Measurements from ENCODE around the gene ACSL1. TPM values are rescaled to one million over a fixed set of nuclear protein-coding genes. Genes with fewer than 3 reads are reported as not detected.
"Not testable (repeated sequence)": the region's sequence is repeated elsewhere in the genome, so short reads cannot be mapped to it uniquely, and the experiment has no call there.

ACSL1 gene
- total RNA-seq, 1 experiment from 2014 or later, result 42.8 TPM

DNA sequence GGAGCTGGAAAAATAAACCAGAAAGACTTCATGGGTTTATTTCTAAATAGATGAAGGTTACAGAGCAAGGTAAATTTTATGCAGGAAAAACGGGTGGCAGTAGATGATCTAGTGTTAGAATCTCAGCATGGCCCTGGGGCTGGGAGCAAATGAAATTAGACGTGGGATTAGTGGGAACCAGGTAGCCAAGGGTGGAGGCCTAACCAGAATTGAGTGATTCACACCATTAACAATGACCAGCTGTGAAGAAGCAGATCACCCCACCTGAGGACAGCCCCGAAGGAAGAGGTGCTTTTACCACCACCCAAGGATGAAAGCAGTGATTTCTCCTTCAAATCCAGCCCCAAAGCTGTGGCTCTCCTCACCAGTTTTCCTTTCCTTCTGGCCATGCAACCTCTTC, 20.8 kb upstream of the ACSL1 start:
- DNase-seq (ENCODE audit: low read depth), result no peak
- in situ Hi-C loops (cut with HindIII; ENCODE audit: low pct_unique_long_range_greater_than_20kb, low sequenced_read_pairs), result no loop called here

DNA sequence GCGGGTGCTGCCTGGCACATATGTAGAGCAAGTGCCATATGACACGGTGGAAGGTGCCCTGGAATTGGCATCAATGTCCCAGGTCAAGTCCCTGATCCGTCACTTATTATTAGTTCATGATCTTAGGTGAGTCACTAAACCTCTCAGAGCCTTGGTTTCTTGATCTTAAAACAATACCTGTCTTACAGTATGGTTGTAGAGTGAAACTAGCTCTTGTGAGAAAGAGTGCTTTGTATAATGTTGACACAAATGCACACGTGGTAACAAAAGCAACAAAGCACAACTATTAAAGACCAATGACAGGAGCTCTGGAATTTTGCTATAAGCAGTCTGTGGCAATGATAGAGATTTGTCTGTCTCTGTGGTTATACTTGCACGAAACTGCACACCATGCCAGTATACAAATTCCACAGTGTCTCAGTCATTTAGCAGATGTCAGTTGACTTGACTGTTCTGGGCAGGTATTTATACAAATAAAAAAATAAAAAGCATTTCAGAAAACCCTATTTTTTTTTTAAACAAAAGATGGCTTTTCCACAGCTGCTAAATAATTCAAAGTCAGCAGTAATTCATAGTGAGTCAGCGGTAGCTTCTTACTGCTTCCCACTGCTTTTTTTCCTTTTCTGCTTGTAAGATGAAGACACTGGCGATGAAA, 19.7 kb upstream of the ACSL1 start:
- in situ Hi-C loops (cut with HindIII; ENCODE audit: low pct_unique_long_range_greater_than_20kb, low sequenced_read_pairs), result no loop called here
- peak; percentile 86 for DNase-seq (ENCODE audit: low read depth)

DNA sequence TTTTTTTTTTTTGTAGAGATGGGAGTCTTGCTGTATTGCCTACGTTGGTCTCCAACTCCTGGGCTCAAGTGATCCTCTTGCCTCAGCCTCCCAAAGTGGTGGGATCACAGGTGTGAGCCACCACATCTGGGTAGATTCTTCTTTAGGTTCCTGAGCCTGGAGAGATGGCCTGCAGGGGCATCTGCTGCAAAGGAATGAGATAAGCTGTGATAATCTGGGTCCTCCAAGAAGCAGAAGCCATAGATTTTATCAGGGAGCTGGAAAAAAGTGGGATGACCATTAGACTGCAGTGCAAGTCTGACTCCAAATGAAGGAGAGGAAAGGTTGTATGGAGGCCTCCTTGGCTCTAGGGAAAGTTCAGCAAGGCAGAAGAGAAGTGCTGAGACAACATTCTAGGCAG, 19.0 kb upstream of the ACSL1 start:
- in situ Hi-C loops (cut with HindIII; ENCODE audit: low pct_unique_long_range_greater_than_20kb, low sequenced_read_pairs), result no loop called here
- DNase-seq (ENCODE audit: low read depth), result no peak

GRCh38 chr4:184843984-184844554, 18.3 kb upstream of the ACSL1 start:
- in situ Hi-C loops (cut with HindIII; ENCODE audit: low pct_unique_long_range_greater_than_20kb, low sequenced_read_pairs), result no loop called here

GRCh38 chr4:184839075-184839399, 13.3 kb upstream of the ACSL1 start:
- in situ Hi-C loops (cut with HindIII; ENCODE audit: low pct_unique_long_range_greater_than_20kb, low sequenced_read_pairs); DNase-seq (ENCODE audit: low read depth): not testable (repeated sequence)

More at GRCh38 chr4:184843984-184844554, 18.3 kb upstream of the ACSL1 start:
- no peak for DNase-seq (ENCODE audit: low read depth)

DNA sequence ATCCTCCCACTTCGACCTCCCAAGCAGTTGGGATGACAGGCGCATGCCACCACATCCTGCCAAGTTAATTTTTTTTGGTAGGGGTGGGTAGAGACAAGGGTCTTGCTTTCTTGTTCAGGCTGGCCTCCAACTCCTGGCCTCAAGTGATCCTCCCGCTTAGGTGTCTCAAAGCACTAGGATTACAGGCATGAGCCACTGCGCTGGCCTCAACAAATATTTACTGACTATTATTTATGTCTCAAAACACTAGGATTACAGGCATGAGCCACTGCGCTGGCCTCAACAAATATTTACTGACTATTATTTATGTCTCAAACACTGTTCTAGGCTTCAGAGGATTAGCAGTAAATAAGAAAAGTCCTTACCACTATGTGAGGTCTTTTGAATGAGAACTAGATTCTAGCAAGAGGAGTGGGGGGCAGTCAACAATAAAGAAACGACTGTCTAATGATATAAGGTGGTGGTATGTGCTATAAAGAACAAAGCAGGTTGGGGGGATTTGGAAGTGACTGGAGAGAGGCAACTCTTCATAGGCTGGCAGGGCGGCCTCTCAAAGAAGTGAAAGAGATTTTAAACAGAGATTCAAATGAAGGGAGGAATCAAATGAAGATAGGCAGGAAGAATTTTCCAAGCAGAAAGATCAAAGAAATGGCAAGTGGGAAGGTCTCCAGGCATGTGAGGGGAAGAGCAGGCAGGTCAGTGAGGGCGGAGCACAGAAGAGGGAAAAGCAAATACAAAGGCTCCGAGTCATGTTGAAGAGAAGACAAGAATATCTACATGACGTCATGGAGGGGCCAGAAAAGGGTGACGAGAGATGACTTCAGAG, 12.7 kb upstream of the ACSL1 start:
- peak; percentile 34 for DNase-seq (ENCODE audit: low read depth)
- in situ Hi-C loops (cut with HindIII; ENCODE audit: low pct_unique_long_range_greater_than_20kb, low sequenced_read_pairs), result no loop called here

DNA sequence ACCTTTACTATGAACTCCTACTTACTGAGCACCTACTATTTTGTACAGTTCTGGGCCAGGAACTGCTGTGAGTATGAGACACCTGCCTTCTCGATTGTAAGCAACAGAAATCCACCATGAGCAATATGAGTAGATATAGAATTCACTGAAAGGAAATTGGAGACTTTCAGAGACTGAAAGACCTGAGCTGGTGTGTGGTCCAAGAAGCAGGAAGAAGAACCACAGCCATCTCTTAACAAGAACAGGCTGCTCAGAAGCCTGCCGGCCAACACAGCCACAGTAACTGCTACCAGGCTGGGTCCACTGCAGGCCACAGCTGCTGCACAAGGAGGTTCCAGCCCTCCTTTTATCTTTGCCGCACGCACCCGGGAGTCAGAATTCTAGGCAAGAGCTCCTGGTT, 10.8 kb upstream of the ACSL1 start:
- in situ Hi-C loops (cut with HindIII; ENCODE audit: low pct_unique_long_range_greater_than_20kb, low sequenced_read_pairs), result no loop called here
- DNase-seq (ENCODE audit: low read depth), result no peak

DNA sequence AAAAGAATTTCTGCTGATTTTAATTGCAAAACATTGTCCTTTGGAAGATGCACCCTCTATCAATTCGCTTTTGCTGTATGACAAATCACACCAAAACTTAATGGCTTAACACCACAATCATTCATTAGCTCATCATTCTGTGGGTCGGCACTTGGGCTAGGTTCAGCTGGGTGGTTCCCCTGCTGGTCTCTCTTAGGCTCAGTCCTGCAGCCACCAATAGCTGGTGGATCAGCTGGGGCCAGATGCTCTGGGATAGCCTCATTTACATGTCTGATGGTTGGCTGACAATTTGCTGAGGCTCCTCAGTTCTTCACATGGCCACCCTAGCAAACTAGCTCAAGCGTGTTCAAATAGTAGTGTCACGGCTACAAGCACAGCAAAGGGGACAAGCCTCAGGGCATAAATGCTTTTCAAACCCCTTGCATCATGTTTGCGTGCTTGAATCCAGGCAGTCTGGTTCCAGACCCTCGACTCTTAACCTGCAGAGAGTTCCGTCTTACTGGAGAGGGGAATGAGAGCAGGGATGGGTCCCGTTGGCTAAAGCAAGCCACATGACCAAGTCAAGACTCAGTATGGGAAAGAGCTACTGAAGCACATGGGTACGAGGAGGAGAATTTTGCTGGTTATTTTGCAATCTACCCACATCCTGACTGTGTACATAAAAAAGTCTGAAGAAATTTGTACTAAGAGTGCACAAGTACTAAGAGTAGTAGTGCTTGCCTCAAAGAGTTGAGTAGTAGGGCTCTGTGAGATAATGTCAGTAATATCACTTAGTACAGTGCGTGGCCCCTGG, 7.5 kb upstream of the ACSL1 start:
- in situ Hi-C loops (cut with HindIII; ENCODE audit: low pct_unique_long_range_greater_than_20kb, low sequenced_read_pairs), result no loop called here
- no peak for DNase-seq (ENCODE audit: low read depth)

- in situ Hi-C loops (cut with HindIII; ENCODE audit: low pct_unique_long_range_greater_than_20kb, low sequenced_read_pairs), result no loop called here
- DNase-seq (ENCODE audit: low read depth), result no peak
Measured at GRCh38 chr4:184831153-184831552, 5.4 kb upstream of the ACSL1 start.

DNA sequence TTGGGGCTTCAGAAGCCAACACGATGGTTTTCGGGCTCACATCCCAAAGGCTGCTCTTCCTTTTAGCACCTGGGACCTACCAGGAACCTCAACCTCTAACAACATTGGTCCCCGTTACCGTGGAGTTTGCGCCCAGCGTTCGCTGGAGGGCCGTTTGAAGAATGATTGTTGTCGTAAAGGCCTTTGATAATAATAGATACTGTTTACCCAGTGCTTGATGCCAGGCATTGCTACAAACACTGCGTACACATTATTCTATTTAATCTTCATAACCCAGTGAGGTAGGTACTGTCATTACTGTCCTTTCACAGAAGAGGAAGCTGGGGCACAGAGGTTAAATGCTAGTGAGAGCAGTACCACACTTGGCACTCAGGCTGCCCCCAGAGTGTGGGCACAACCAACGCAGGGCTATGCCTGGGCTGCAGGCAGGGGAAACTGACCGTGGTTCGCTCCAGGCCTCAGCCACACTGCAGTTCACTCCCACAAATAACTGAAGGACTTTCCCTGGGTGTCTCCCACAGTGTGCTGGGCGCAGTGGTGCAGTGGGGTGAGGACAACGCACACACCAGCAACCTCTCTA, 1.0 kb upstream of the ACSL1 start:
- no peak for DNase-seq (ENCODE audit: low read depth)
- in situ Hi-C loops (cut with HindIII; ENCODE audit: low pct_unique_long_range_greater_than_20kb, low sequenced_read_pairs), result no loop called here

DNA sequence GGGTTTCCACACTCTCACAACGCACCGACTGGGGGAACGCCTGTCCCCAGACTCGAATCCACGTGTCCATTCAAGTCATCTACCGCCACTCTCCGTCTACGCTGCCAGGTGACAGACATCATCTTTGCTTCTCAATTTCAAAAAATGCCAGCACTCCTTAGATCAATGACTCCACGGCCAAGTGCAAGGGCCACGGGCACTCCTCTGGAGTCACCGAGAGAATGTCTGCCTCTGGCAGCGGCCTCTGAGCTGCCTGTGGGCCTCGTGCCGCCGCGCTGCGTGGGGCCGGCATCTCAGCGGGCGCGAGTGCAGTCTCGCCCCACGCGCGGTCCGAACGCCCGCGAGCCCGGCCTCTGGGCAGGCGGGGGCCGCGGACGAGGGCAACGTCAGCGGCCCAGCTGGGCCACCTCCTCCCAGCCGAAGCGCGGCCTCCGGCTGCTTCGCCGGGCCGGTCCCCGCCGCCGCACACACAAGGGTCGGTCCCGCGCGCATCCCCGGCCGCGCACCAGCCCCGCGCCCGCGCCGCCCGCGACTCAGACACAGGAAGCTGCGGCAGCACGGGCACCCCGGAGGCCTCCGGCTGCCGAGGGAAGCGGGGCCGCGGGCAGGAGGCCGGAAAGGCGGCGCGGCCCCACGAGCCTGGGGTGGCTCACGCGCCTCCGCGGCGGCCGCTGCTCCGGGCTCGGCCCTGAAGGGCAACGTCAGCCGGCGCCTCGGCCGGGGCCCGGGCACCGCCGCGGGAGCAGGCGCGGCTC, 450 bp downstream of the ACSL1 start:
- in situ Hi-C loops (cut with HindIII; ENCODE audit: low pct_unique_long_range_greater_than_20kb, low sequenced_read_pairs), result no loop called here
- peak; percentile 66 for DNase-seq (ENCODE audit: low read depth)

GRCh38 chr4:184824776-184825084, 1.0 kb downstream of the ACSL1 start:
- in situ Hi-C loops (cut with HindIII; ENCODE audit: low pct_unique_long_range_greater_than_20kb, low sequenced_read_pairs), result no loop called here
- DNase-seq (ENCODE audit: low read depth), result no peak

GRCh38 chr4:184824081-184824775, 1.5 kb downstream of the ACSL1 start:
- in situ Hi-C loops (cut with HindIII; ENCODE audit: low pct_unique_long_range_greater_than_20kb, low sequenced_read_pairs), result no loop called here
- peak; percentile 18 for DNase-seq (ENCODE audit: low read depth)

- no peak for DNase-seq (ENCODE audit: low read depth)
- in situ Hi-C loops (cut with HindIII; ENCODE audit: low pct_unique_long_range_greater_than_20kb, low sequenced_read_pairs), result no loop called here
Measured at GRCh38 chr4:184823014-184823413, 2.8 kb downstream of the ACSL1 start.

DNA sequence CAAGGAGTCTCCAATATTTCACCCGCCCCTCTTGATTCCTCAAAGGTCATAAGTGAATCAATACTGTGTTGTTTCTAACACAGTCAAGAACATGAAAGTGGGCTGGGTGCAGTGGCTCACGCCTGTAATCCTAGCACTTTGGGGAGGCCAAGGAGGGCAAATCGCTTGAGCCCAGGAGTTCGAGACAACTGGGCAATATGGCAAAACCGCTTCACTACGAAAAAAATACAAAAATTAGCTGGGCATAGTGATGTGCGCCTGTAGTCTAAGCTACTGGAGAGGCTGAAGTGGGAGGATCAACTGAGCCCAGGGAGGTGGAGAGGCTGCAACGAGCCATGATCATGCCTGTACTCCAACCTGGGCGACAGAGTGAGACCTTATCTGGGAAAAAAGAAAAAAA, 3.4 kb downstream of the ACSL1 start:
- in situ Hi-C loops (cut with HindIII; ENCODE audit: low pct_unique_long_range_greater_than_20kb, low sequenced_read_pairs), result no loop called here

DNA sequence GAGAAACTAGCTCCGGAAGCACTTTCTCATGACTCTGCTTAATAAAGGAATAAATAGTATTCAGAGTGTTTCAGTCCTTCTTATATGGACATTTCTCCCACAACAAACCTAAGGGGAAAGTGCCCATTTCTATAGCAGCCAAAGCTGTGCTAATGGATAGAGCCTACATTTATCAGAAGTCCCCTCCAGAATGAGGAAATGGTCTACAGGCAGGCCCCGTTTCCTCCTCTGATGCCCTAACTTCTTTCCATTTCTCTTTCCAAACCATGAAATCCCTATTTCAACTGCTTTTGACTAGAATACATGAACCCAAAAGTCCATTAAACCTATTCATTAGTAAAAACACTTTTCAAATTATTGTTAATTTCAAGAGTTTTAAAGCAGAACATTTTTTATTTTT, 4.5 kb downstream of the ACSL1 start:
- in situ Hi-C loops (cut with HindIII; ENCODE audit: low pct_unique_long_range_greater_than_20kb, low sequenced_read_pairs), result no loop called here
- DNase-seq (ENCODE audit: low read depth), result no peak

More for the DNA sequence above, 3.4 kb downstream of the ACSL1 start:
- no peak for DNase-seq (ENCODE audit: low read depth)

DNA sequence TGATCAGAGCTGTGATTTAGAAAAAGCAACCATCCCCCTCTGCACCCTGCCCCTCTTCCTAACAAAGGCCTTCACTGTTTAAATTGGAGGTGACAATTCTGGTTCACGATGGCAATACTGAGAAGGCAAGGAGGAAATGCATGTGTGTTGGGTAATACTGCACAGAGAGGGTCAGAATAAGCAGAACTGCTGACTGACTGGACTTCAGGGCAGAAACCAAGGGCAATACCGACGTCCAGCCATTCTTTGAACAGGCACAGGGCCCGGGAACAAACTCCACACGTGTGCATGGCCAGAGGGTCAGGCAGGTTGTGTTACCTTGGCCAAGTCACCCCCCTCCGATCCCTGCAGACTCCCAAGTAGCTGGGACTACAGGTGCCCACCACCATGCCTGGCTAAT, 6.0 kb downstream of the ACSL1 start:
- DNase-seq (ENCODE audit: low read depth), result no peak
- in situ Hi-C loops (cut with HindIII; ENCODE audit: low pct_unique_long_range_greater_than_20kb, low sequenced_read_pairs), result no loop called here

DNA sequence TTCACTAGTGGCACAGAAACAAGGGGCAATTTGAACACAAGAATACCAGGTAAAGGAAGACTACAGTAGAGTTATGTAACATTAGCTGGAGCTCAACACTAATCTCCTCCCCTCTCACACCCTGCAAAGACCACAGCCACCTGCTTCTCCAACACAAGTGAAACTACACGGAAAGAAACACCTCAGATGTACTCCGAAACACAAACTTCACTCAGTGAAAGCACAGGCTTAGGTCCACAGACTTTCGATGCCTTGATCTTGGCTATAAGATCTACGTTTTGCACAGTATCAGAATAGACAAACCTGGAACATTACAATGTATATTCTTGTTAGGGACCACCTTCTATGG, 7.6 kb downstream of the ACSL1 start:
- no peak for DNase-seq (ENCODE audit: low read depth)
- in situ Hi-C loops (cut with HindIII; ENCODE audit: low pct_unique_long_range_greater_than_20kb, low sequenced_read_pairs), result no loop called here
